Upper lobe of right lung (tissue), 1 donor: ENCODE data around the gene DAPK2. TPM values are rescaled to one million over a fixed set of nuclear protein-coding genes. Genes with fewer than 3 reads are reported as not detected.

Experiments
- ATAC-seq: fragments of 200-7000 bp; cut with Tn5 transposase; one replicate; pipeline ENCODE4 v1.9.1; 2020; ENCODE audit warnings: mild to moderate bottlenecking, moderate library complexity
- DNase-seq: peaks from one replicate; pipeline ENCODE4 v3.0.0-alpha.2; 2020
- H3K27ac ChIP-seq: fragments of 200-600 bp; one replicate; pipeline ENCODE4 v1.8.0; 2022
- H3K27me3 ChIP-seq: fragments of 200-600 bp; one replicate; pipeline ENCODE4 v1.8.0; 2022; ENCODE audit warnings: mild to moderate bottlenecking
- H3K36me3 ChIP-seq: fragments of 200-600 bp; one replicate; pipeline ENCODE4 v1.8.0; 2022
- H3K4me1 ChIP-seq: fragments of 200-600 bp; one replicate; pipeline ENCODE4 v1.8.0; 2022
- H3K4me3 ChIP-seq: fragments of 200-600 bp; one replicate; pipeline ENCODE4 v1.8.0; 2022; ENCODE audit warnings: mild to moderate bottlenecking
- H3K9me3 ChIP-seq: fragments of 200-600 bp; one replicate; pipeline ENCODE4 v1.8.0; 2022
- intact Hi-C: fragments of 100-400 bp; cut with DNase I; formaldehyde crosslinking; loops from one replicate; pipeline ENCODE4 v1.11.0; 2022
- total RNA-seq: library from RNA; stranded (reverse); fragmentation: NEBNext Ultra II Directional; extraction: Animal tissue kit (Norgen Biotek cat#: 25700); gene quantifications from one replicate; pipeline ENCODE4 v1.2.1, GENCODE V29; 2021
- TF ChIP-seq, protein P1 (sequence below): fragments of 200-600 bp; IDR thresholded peaks from one replicate; pipeline ENCODE4 v1.8.0; 2022; ENCODE audit warnings: antibody characterized with exemption
- donor health status: DM: no; HTN: yes; CAD: no; lungs with severe emphysema.

DAPK2 gene
- total RNA-seq, 1 donor from 2014 or later, result 73.3 TPM

DNA sequence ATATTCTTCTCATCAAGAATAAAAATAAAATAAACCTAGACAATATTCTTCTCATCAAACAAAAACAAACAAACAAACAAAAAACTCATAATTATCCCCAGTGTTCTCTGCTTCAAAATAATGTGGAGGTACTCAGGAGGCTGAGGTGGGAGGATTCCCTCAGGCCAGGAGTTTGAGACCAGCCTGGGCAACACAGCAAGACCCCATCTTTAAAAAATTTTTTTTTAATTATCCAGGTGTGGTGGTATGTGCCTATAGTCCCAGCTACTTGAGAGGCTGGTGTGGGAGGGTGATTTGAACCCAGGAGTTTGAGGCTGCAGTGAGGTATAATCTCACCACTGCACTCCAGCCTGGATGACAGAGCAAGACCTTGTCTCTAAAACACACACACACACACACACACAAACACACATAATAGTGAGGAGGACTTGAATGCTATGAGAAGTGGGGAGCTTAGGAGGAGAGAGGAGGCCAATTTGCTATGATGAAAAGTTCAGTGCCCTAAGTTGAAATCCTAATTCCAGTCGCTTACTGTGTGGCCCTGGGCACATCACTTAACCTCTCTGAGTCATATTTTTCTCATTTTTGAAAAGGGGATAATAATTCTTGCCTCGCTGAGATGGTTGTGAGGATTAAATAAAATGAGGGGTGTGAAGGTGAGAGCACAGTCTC is 176.8 kb downstream of the DAPK2 start:
- DNase-seq (no peak), ATAC-seq (no peak)
- no peaks in the 10 kb centered on the region for H3K27me3 ChIP-seq
- H3K4me1 ChIP-seq, result no peaks in the 10 kb centered on the region
- TF ChIP-seq, protein P1, sequence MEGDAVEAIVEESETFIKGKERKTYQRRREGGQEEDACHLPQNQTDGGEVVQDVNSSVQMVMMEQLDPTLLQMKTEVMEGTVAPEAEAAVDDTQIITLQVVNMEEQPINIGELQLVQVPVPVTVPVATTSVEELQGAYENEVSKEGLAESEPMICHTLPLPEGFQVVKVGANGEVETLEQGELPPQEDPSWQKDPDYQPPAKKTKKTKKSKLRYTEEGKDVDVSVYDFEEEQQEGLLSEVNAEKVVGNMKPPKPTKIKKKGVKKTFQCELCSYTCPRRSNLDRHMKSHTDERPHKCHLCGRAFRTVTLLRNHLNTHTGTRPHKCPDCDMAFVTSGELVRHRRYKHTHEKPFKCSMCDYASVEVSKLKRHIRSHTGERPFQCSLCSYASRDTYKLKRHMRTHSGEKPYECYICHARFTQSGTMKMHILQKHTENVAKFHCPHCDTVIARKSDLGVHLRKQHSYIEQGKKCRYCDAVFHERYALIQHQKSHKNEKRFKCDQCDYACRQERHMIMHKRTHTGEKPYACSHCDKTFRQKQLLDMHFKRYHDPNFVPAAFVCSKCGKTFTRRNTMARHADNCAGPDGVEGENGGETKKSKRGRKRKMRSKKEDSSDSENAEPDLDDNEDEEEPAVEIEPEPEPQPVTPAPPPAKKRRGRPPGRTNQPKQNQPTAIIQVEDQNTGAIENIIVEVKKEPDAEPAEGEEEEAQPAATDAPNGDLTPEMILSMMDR, result no peak
- H3K27ac ChIP-seq, result no peak overlapping the region
- no peak overlapping the region for H3K4me3 ChIP-seq
- no peaks in the 10 kb centered on the region for H3K36me3 ChIP-seq
- intact Hi-C loops, result no loop called here
- no peaks in the 10 kb centered on the region for H3K9me3 ChIP-seq

DNA sequence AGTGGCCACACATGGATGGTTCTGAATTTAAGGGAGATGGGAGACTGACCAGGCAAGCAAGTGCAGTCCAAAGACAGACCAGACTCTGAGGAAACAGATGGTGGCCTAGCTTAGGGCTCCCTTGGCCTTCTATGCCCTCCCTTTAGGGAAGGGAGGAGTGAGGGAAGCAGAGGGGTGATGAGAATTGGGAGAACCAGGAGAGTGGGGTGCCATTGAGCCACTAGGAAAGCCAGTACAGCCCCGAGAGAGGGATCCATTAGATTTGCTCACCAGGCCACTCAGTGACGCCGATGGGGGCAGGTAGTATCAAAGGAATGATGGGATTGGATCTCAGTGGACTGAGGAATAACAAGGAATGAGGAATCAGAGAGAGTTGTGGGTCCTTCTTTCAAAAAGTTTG is 182.1 kb downstream of the DAPK2 start:
- no peak overlapping the region for H3K27ac ChIP-seq
- TF ChIP-seq, protein P1, result no peak
- H3K36me3 ChIP-seq, result no peaks in the 10 kb centered on the region
- intact Hi-C loops, result no loop called here
- no peaks in the 10 kb centered on the region for H3K4me1 ChIP-seq
- ATAC-seq (no peak), DNase-seq (no peak)
- H3K4me3 ChIP-seq, result no peak overlapping the region
- H3K27me3 ChIP-seq, result no peaks in the 10 kb centered on the region
- H3K9me3 ChIP-seq, result no peaks in the 10 kb centered on the region

DNA sequence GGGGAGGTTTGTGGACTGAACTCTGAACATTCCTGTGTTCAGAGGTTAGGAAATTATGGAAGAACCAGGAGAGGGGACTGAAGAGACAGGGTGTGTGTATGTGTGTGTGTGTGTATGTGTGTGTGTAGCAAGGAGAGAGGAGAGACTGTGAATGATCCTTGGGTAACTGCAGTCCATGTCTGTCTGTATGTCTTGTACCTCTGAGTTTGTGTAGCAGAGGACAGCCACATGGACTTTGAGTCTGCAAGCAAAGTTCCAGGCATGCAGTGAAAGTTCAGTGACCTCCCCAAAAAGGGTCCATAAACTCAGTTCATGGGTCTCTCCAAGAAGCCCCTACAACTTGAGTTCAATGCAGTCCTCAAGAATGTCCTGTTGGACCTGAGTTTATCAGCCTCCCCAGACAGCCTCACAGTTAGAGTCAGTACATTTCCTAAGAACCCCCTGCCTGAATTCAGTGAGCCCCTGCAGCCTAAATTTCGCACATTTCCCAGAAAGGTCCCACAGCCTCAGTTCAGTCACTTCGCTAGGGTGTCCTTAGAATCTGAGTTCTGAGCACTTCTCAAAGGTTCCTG is 184.3 kb downstream of the DAPK2 start:
- TF ChIP-seq, protein P1, result no peak
- Histone ChIP-seq H3K27ac (no peak overlapping the region), H3K36me3 (no peaks in the 10 kb centered on the region), H3K9me3 (no peaks in the 10 kb centered on the region), H3K4me3 (no peak overlapping the region), H3K27me3 (no peaks in the 10 kb centered on the region), H3K4me1 (no peaks in the 10 kb centered on the region)
- intact Hi-C loops, result no loop called here
- DNase-seq (no peak), ATAC-seq (no peak)

DNA sequence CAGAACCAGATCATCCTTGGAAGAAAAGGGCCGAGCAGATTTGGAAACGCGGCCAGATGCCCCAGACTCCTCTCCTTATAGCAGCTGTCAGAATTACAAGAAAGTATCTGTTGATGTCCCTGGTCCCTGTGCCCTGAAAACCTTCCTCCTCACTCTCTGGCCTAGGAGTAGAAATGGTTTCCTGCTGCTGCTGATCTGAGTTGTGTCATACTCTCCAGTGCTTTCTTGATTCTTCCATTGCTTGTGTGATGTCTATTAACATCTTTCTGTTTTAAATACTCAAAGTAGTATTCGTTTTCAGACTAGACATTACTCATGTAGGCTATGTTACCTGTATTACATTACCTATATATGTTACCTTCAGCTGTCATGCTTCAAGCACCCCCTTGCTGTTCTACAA is 185.7 kb downstream of the DAPK2 start:
- TF ChIP-seq, protein P1, result no peak
- Histone ChIP-seq H3K9me3 (no peaks in the 10 kb centered on the region), H3K4me3 (no peak overlapping the region), H3K27ac (no peak overlapping the region), H3K36me3 (no peaks in the 10 kb centered on the region), H3K27me3 (no peaks in the 10 kb centered on the region), H3K4me1 (no peaks in the 10 kb centered on the region)
- DNase-seq, result no peak
- intact Hi-C loops, result no loop called here
- no peak for ATAC-seq

DNA sequence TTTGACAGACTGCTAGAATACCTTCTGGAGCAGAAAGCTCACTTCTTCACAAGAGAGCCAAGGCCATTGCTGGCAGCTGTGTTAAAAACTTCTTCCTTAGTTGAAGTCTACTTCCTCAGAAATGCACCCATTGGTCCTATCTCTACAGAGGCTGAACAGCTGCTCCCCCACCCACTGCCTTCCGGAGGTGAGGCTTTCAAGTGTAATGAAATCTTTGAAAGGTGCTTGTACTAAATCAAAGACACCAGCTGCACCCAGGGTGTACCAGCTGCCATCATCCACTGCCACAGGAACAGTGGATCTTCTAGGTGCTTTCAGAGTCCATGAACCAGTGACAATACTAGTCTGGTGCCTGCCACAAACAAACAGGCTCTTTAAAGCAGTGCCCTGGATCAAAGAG is 186.1 kb downstream of the DAPK2 start:
- Histone ChIP-seq H3K27ac (no peak overlapping the region), H3K27me3 (no peaks in the 10 kb centered on the region), H3K36me3 (no peaks in the 10 kb centered on the region), H3K9me3 (no peaks in the 10 kb centered on the region), H3K4me3 (no peak overlapping the region), H3K4me1 (no peaks in the 10 kb centered on the region)
- TF ChIP-seq, protein P1, result no peak
- intact Hi-C loops, result no loop called here
- ATAC-seq, result no peak
- DNase-seq, result no peak
